WTC11 (cell line): ENCODE results near the gene WFDC1.

Source experiments
- CTCF ChIP-seq: fragments of 200-600 bp; IDR thresholded peaks from 2 replicates; pipeline ENCODE4 v1.8.0; 2022; ENCODE audit warnings: antibody characterized with exemption
- FOXK1 ChIP-seq: sonication (generic); formaldehyde crosslinking; IDR thresholded peaks from 2 replicates; pipeline ENCODE4 v1.8.0; 2022; ENCODE audit warnings: mild to moderate bottlenecking, moderate library complexity, missing genetic modification reagents
- PREB ChIP-seq: sonication (generic); formaldehyde crosslinking; IDR thresholded peaks from 2 replicates; pipeline ENCODE4 v1.8.1; 2022; ENCODE audit warnings: mild to moderate bottlenecking, missing genetic modification reagents, moderate library complexity, borderline replicate concordance
- TF ChIP-seq, protein P1 (sequence below): sonication (generic); formaldehyde crosslinking; IDR thresholded peaks from 2 replicates; pipeline ENCODE4 v1.8.1; 2022; ENCODE audit warnings: mild to moderate bottlenecking, moderate library complexity, missing genetic modification reagents

GRCh38 chr16:84246679-84247077 lies 48.0 kb upstream of the WFDC1 start:
- no peak for TF ChIP-seq PREB (CRISPR knock-in tag)
- TF ChIP-seq, protein P1, sequence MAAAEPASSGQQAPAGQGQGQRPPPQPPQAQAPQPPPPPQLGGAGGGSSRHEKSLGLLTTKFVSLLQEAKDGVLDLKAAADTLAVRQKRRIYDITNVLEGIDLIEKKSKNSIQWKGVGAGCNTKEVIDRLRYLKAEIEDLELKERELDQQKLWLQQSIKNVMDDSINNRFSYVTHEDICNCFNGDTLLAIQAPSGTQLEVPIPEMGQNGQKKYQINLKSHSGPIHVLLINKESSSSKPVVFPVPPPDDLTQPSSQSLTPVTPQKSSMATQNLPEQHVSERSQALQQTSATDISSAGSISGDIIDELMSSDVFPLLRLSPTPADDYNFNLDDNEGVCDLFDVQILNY (CRISPR knock-in tag), result no peak
- no peak for TF ChIP-seq CTCF
- TF ChIP-seq FOXK1 (CRISPR knock-in tag), result no peak
